Ovary (tissue), 3 donors: ENCODE measurements around the gene KLHL42.

Experiments used
- CTCF ChIP-seq, 3 donors: fragments of 450-650 bp in 2 of 3; fragments of 200-600 bp in 1 of 3; IDR thresholded peaks; one replicate each; pipeline versions ENCODE4 v1.5.1 to v1.8.0; 2016 to 2022; ENCODE audit warnings: antibody characterized with exemption in 3 of 3, mild to moderate bottlenecking in 1 of 3
- EP300 ChIP-seq: sonication (generic); formaldehyde crosslinking; IDR thresholded peaks from one replicate; pipeline ENCODE4 v1.6.1; 2017; ENCODE audit warnings: antibody characterized with exemption
- POLR2A ChIP-seq: fragments of 450-650 bp; IDR thresholded peaks from one replicate; pipeline ENCODE4 v1.6.1; 2017; ENCODE audit warnings: antibody characterized with exemption, mild to moderate bottlenecking, moderate library complexity
- donor health status: DM: no; HTN: no; CAD: no.

GRCh38 chr12:27843714-27844245, 63.7 kb downstream of the KLHL42 start:
- TF ChIP-seq POLR2A (no peak), CTCF (IDR thresholded peaks at IDR 0.05) (no peak), EP300 (no peak)
